Measurements from ENCODE around the gene DTNB. TPM values are rescaled to one million over a fixed set of nuclear protein-coding genes. Genes with fewer than 3 reads are reported as not detected.

The DTNB gene
- total RNA-seq, 1 experiment from 2014 or later: 51.9 TPM

- Histone ChIP-seq H3K4me2 (no peak overlapping the region), H2AFZ (no peak overlapping the region), H3F3A (ENCODE audit: insufficient read depth, low read depth) (no peaks in the 10 kb centered on the region), H3K36me3 (ENCODE audit: low read depth) (peaks cover 7% of the 10 kb centered on the region; the same call in 1 of the 2 replicates), H3K4me1 (replicated peaks; ENCODE audit: insufficient read depth) (no peaks in the 10 kb centered on the region), H3K79me2 (ENCODE audit: low read depth) (no peaks in the 10 kb centered on the region), H3K4me3 (no peak overlapping the region), H4K20me1 (ENCODE audit: insufficient read depth) (no peaks in the 10 kb centered on the region), H3K27ac (no peak overlapping the region), H3K27me3 (ENCODE audit: insufficient read depth, low read depth) (no peaks in the 10 kb centered on the region), H3K9me2 (ENCODE audit: insufficient read depth) (no peaks in the 10 kb centered on the region), H3K9me3 (ENCODE audit: insufficient read depth, low read depth) (no peaks in the 10 kb centered on the region)
- no TSS peak for BruUV-seq (replicated peaks)
- POLR2A ChIA-PET (ENCODE audit: unreplicated experiment): no interaction called here
- intact Hi-C loops (cut with micrococcal nuclease; ENCODE audit: unreplicated experiment): no loop called here
- CTCF ChIA-PET: no interaction called here
- DNase-seq: no peak
- TF ChIP-seq EZH2 (IDR thresholded peaks at IDR 0.05; ENCODE audit: low read depth): no peak
- TF ChIP-seq, protein P1, sequence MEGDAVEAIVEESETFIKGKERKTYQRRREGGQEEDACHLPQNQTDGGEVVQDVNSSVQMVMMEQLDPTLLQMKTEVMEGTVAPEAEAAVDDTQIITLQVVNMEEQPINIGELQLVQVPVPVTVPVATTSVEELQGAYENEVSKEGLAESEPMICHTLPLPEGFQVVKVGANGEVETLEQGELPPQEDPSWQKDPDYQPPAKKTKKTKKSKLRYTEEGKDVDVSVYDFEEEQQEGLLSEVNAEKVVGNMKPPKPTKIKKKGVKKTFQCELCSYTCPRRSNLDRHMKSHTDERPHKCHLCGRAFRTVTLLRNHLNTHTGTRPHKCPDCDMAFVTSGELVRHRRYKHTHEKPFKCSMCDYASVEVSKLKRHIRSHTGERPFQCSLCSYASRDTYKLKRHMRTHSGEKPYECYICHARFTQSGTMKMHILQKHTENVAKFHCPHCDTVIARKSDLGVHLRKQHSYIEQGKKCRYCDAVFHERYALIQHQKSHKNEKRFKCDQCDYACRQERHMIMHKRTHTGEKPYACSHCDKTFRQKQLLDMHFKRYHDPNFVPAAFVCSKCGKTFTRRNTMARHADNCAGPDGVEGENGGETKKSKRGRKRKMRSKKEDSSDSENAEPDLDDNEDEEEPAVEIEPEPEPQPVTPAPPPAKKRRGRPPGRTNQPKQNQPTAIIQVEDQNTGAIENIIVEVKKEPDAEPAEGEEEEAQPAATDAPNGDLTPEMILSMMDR (conservative IDR thresholded peaks at IDR 0.05): no peak
These were observed 241.8 kb downstream of the DTNB start for GRCh38 chr2:25431604-25432003.

DNA sequence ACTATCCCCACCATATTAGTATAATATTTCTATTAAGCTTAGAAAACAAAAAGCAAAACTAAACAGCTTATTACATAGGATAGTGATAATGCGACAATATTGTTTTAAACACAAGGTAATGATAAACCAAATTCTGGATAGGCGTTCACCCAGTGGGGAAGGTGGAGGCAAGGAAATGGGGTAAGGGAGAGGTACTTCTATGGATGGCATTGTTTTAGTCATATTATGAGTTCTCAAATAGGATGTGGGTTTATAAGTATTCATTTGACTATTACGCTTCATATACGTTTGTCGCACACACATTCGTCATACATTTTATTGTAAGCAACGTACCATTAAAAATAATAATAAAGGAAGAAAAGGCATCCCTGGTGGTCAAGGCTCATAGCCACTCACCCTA lies 242.8 kb downstream of the DTNB start:
- Histone ChIP-seq H3K9me3 (ENCODE audit: insufficient read depth, low read depth) (no peaks in the 10 kb centered on the region), H3K9me2 (ENCODE audit: insufficient read depth) (no peaks in the 10 kb centered on the region), H3K27me3 (ENCODE audit: insufficient read depth, low read depth) (no peaks in the 10 kb centered on the region), H3K79me2 (ENCODE audit: low read depth) (no peaks in the 10 kb centered on the region), H3K4me1 (replicated peaks; ENCODE audit: insufficient read depth) (no peaks in the 10 kb centered on the region), H3K27ac (no peak overlapping the region), H3K4me3 (no peak overlapping the region), H4K20me1 (ENCODE audit: insufficient read depth) (no peaks in the 10 kb centered on the region), H3F3A (ENCODE audit: insufficient read depth, low read depth) (no peaks in the 10 kb centered on the region), H3K36me3 (ENCODE audit: low read depth) (peaks cover 3% of the 10 kb centered on the region; the same call in 1 of the 2 replicates), H2AFZ (no peak overlapping the region), H3K4me2 (no peak overlapping the region)
- POLR2A ChIA-PET (ENCODE audit: unreplicated experiment): interaction anchor here (0.7 kb wide), 1 partner anchor 102 kb away, joined by 3 read pairs; no protein-coding TSS in a partner anchor
- BruUV-seq (replicated peaks): no TSS peak
- CTCF ChIA-PET: no interaction called here
- TF ChIP-seq, protein P1 (conservative IDR thresholded peaks at IDR 0.05): no peak
- no peak for TF ChIP-seq EZH2 (IDR thresholded peaks at IDR 0.05; ENCODE audit: low read depth)
- intact Hi-C loops (cut with micrococcal nuclease; ENCODE audit: unreplicated experiment): no loop called here
- no peak for DNase-seq

- no TSS peak for BruUV-seq (replicated peaks)
- Histone ChIP-seq H3K36me3 (ENCODE audit: low read depth) (no peaks in the 10 kb centered on the region), H3K79me2 (ENCODE audit: low read depth) (no peaks in the 10 kb centered on the region), H3K4me3 (no peak overlapping the region), H3K4me2 (no peak overlapping the region), H2AFZ (no peak overlapping the region), H3K27me3 (ENCODE audit: insufficient read depth, low read depth) (no peaks in the 10 kb centered on the region), H3K9me2 (ENCODE audit: insufficient read depth) (no peaks in the 10 kb centered on the region), H3K27ac (no peak overlapping the region), H3F3A (ENCODE audit: insufficient read depth, low read depth) (no peaks in the 10 kb centered on the region), H4K20me1 (ENCODE audit: insufficient read depth) (no peaks in the 10 kb centered on the region), H3K4me1 (replicated peaks; ENCODE audit: insufficient read depth) (no peaks in the 10 kb centered on the region), H3K9me3 (ENCODE audit: insufficient read depth, low read depth) (no peaks in the 10 kb centered on the region)
- ChIA-PET POLR2A (ENCODE audit: unreplicated experiment) (no interaction called here), CTCF (interaction anchor here (0.6 kb wide), 1 partner anchor 76 kb away, joined by 3 read pairs; no protein-coding TSS in a partner anchor)
- no peak for TF ChIP-seq EZH2 (IDR thresholded peaks at IDR 0.05; ENCODE audit: low read depth)
- TF ChIP-seq, protein P1 (conservative IDR thresholded peaks at IDR 0.05): no peak
- no peak for DNase-seq
- intact Hi-C loops (cut with micrococcal nuclease; ENCODE audit: unreplicated experiment): no loop called here
These were observed 247.1 kb downstream of the DTNB start for GRCh38 chr2:25426326-25426725.

Measured in PC-9 (cell line).